COLO668 (cell line): ENCODE measurements around the gene SPEM2.
A peak's percentile ranks its signal among the peaks of the same experiment; 100 is the strongest.

Source experiments
- DNase-seq: peaks from one replicate; lab custom pipeline; 2025; ENCODE audit not compliant: unreplicated experiment; lab: John Stamatoyannopoulos, UW

The SPEM2 gene

GRCh38 chr17:7403977-7404736 is 21.3 kb upstream of the SPEM2 start, which contains the start of gene TMEM256:
TSS of gene TMEM256 (minus strand) at chr17:7404097. CDS start at chr17:7404084, 13 bp downstream.
- DNase-seq: peak; percentile 91

GRCh38 chr17:7404737-7405349 is 20.6 kb upstream of the SPEM2 start:
- DNase-seq: peak; percentile 41

GRCh38 chr17:7405350-7406234 is 19.8 kb upstream of the SPEM2 start:
- no peak for DNase-seq

DNA sequence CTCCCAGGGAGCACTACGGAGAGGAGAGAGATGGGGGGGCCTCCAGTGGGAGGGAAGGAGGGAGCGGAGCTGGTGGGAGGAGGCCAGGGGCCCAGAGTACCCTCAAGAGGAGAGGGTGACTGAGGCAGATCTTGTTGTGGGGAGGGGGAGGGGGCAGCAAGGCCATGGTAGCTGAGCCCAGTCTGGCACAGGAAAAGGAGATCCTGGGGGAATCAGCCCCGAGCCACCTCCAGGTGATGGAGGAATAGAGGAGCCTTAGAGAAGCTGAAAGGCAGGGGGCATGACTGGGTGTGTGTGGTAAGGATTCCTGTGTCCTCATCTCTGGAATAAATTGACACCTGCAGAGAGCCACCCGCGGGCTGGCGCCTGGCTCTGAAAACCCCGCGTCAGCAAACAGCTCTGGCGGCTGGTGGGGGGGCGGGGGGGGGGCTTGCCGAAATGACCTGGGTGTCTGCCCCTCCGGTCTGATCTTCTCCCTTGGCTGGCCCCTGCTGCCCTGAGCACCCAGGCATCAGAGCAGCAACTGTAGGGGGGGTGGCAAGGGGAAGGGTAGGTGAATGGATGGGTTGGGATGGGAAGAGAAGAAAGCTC is 19.1 kb upstream of the SPEM2 start:
- no peak for DNase-seq

DNA sequence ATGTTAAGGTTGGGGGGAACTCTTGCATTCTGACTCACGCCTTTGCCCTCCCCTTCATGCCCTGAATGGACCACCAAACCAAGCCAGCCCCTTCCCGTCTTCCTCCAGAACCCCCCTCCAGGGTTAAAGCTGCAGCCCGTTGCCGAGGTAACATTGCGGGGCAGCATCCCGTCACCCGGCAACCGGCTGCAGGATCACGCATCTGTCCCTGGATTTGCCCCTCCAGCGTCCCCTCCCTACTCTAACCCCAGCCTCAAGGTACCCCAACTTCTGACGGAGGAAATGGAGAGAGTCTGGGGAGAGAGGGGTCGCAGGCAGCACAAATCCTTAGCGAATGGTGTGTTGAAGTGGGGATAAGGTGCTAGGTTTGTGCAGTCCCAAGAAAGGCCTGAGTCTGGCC is 18.3 kb upstream of the SPEM2 start:
- DNase-seq: no peak

DNA sequence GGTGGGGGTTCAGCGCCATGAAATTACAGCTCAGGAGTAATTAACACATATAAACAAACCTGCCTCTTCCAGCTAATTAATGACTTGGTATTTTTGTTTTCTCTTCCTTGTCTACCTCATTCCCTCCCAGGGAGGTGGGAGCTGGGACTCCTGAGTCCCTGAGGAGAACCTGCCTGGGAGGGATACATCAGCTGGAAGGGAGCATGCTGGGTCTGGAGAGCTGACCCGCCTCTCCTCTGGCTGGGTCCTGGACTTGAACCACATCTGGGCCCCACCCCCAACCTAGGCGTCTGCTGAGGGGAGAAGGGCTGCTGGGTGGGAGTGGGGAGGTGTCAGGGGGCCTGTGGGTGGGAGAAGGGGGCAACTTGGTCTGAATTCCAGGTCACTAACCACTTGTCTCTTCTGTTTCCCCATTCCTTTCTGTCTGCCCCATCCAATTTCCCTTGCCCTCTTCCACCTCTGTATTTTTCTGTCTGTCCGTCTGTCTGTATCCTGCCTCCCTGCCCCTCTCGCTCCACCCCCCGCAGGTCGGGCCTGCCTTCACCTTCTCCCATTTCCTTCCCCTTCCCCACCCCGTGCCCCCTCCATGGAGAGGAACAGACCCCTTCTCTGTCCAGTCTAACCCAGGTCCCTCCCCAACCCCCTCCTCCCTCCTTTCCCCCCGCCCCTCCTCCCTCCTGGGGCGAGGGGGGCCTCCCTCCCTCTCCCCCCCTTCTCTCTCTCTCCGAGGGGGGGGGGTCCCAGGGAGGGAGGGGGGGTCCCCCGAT is 17.7 kb upstream of the SPEM2 start, which contains the start of gene NLGN2:
Gene NLGN2, plus strand, starts transcription at position 361 of the 767 bp plus-strand sequence. CDS start 411 bp downstream, outside the sequence.
- no peak for DNase-seq

GRCh38 chr17:7408252-7408727 is 17.1 kb upstream of the SPEM2 start:
- DNase-seq: no peak

DNA sequence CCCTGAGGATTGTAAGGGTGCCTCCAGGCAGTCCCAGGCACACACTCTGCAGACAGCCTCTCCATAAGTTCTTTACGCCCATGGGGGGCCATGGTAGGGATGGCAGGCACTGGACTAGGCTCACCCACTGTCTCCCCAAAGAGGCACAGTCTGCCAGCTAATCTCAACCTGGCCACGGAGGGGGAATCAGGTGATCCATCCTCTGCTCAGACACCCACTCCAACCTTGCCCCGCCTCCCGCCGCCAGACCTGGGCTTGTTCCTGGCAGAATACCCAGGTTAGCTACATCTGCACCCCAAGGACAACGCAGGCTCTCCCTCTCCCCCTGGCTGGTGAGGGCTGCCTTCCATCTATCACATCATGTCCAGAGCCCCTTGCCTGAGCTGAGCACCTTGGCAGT is 16.6 kb upstream of the SPEM2 start:
- DNase-seq: no peak

DNA sequence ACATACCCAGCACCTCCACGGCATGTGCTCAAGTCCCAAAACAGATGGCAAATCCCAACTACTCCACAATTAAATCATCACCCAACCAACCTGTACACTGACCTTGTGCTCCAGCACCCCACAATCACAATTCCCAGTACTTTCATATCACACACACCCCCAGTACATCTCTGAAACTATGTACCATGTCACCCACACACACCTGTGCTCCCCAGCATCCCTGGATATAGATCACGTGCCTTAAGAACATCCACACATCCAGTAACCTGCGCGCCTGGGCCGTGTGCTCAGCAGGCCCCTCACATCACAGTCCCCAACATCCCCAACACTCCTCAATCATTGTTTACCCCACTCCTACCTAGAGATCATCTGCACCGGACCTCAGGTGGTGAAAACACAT is 15.7 kb upstream of the SPEM2 start:
- DNase-seq: no peak

DNA sequence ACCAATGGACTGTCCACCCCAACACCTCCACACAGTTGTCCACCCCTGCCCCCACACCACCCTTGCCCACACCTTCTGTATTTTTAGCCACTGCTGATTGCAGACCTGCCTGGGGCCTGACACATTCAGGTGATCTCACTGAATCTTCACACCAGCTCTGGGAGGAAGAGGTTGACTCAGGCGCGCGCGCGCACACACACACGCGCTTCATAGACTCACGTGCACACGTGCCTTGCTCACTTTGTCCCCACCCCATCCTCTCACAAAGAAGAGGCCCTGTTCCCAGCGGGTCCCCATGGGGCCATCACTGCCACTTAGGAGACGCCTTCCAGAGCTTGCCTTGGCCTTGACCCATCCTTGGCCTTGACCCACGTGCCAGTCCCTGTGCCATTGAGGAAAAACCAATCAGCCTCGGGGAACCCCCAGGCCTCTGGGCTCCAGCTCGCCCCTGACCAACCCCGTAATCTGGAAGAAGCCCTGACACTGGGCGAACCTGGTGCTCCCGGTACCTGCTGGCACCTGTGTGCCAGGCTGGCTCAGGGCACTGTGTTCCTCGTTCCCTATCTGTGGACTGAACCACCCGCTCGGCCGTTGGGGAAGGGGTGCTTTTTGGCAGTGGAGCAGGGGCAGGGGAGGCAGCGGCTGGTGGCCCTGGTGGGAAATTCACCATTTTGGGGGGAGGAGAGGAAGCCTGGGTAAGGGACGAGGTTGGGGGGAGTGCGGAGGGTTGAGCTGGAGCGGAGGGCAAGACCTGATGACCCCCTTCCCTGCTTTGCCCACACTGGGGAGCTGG is 14.6 kb upstream of the SPEM2 start:
- no peak for DNase-seq

- no peak for DNase-seq
Measured at GRCh38 chr17:7411427-7411750, 14.0 kb upstream of the SPEM2 start.

GRCh38 chr17:7413346-7413985 is 11.9 kb upstream of the SPEM2 start:
- DNase-seq: no peak

DNA sequence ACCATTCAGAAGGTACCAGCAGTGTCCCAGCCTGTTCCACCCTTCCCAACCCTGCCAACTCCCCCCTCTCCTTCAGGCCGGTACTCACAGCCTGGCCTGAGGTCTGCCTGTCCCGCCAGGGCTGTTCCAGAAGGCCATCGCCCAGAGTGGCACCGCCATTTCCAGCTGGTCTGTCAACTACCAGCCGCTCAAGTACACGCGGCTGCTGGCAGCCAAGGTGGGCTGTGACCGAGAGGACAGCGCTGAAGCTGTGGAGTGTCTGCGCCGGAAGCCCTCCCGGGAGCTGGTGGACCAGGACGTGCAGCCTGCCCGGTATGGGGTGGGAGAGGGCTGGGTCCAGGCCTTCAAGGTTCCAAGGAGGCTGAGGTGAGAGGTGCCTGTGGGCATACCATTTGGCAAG is 10.6 kb upstream of the SPEM2 start:
- DNase-seq: no peak

- DNase-seq: no peak
Measured at GRCh38 chr17:7415784-7416183, 9.6 kb upstream of the SPEM2 start.

- DNase-seq: no peak
Measured at GRCh38 chr17:7416323-7416722, 9.1 kb upstream of the SPEM2 start.

- DNase-seq: no peak
Measured at GRCh38 chr17:7417056-7417655, 8.3 kb upstream of the SPEM2 start.

DNA sequence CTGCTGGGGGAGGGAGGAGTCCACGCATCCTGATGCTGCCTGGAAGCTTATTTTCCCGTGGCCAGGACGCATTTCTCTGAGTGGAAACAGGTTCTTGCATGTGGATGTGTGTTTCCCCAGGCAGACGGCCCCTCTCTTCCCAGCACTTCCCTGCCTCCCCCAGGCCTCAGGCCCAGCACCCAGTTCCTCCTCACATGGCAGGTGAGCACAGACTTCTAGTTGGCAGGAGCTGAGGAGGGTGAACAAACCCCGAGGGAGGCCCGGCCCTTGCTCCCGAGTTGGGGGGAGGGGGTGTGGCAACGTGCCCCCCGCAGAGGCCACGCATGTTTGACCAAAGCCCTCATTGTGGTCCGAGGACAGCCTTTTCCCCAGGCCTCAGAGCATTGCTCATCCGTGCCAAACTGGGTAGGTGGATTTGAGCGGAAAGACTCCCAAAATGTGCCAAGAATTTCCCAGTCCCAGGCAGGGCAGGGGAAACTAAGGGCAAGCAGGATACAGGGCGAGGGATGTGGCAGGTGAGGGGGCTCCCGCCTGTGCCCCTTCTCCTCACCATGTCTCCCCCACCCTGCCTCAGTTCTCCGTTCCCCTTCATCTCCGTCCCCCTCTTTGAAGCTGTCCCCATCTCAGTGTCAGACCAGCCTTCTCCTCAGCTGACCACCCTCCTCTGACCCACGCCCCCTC is 6.8 kb upstream of the SPEM2 start:
- no peak for DNase-seq
